PFSK-1 (cell line): ENCODE measurements around the gene TMEM143.

Experiments
- FOXP2 ChIP-seq: optimal IDR thresholded peaks from 2 replicates; pipeline ENCODE3; 2011; ENCODE audit warnings: borderline replicate concordance, control low read depth, inconsistent platforms; ENCODE audit not compliant: insufficient read depth; ENCODE audit errors: extremely low read length, extremely low read depth
- POLR2AphosphoS5 ChIP-seq: IDR thresholded peaks from 2 replicates; pipeline ENCODE4 v1.6.1; 2012; ENCODE audit warnings: low read depth, mild to moderate bottlenecking, control low read depth, low read length, moderate library complexity
- SIN3A ChIP-seq: IDR thresholded peaks from 2 replicates; pipeline ENCODE4 v1.6.1; 2012; ENCODE audit warnings: mild to moderate bottlenecking, low read length, moderate library complexity, borderline replicate concordance; ENCODE audit not compliant: insufficient read depth
- TAF1 ChIP-seq: IDR thresholded peaks from 2 replicates; pipeline ENCODE4 v1.6.1; 2012; ENCODE audit warnings: low read length, control low read depth, borderline replicate concordance; ENCODE audit not compliant: insufficient read depth
- TF ChIP-seq, protein P1 (sequence below), 2 experiments: IDR thresholded peaks; 2 replicates each; pipeline versions ENCODE4 v1.6.1 to v1.8.0; 2011 to 2012; ENCODE audit warnings: low read depth in 2 of 2, low read length in 2 of 2, control low read depth in 1 of 2, inconsistent platforms in 1 of 2, mild to moderate bottlenecking in 1 of 2, moderate library complexity in 1 of 2; ENCODE audit not compliant: insufficient read depth in 1 of 2

DNA sequence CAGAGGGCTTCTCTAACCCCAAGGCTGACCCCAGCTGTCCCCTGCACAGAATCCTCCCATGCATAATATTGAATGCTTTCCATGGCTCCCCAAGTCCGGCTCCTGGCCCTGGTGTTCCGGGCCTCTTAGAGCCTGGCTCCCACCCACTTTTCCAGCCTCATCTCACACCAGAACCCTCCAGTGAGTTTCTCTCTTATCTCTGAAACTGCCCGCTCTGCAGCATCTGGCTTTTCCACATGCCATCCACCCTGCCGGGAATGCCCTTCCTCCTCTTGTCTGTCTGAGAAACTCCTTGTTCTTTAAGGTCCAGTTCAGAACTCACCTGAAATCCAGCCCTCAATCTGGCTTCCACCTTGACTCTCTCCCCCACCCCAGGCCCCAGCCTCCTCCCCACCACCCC, 7.2 kb upstream of the TMEM143 start:
- TF ChIP-seq TAF1 = no peak
- TF ChIP-seq, protein P1, sequence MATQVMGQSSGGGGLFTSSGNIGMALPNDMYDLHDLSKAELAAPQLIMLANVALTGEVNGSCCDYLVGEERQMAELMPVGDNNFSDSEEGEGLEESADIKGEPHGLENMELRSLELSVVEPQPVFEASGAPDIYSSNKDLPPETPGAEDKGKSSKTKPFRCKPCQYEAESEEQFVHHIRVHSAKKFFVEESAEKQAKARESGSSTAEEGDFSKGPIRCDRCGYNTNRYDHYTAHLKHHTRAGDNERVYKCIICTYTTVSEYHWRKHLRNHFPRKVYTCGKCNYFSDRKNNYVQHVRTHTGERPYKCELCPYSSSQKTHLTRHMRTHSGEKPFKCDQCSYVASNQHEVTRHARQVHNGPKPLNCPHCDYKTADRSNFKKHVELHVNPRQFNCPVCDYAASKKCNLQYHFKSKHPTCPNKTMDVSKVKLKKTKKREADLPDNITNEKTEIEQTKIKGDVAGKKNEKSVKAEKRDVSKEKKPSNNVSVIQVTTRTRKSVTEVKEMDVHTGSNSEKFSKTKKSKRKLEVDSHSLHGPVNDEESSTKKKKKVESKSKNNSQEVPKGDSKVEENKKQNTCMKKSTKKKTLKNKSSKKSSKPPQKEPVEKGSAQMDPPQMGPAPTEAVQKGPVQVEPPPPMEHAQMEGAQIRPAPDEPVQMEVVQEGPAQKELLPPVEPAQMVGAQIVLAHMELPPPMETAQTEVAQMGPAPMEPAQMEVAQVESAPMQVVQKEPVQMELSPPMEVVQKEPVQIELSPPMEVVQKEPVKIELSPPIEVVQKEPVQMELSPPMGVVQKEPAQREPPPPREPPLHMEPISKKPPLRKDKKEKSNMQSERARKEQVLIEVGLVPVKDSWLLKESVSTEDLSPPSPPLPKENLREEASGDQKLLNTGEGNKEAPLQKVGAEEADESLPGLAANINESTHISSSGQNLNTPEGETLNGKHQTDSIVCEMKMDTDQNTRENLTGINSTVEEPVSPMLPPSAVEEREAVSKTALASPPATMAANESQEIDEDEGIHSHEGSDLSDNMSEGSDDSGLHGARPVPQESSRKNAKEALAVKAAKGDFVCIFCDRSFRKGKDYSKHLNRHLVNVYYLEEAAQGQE (IDR thresholded peaks at IDR 0.05; ENCODE audit: insufficient read depth in 1 of 2, low read depth in 2 of 2, low read length in 2 of 2) = no peak
- TF ChIP-seq POLR2AphosphoS5 = no peak
- TF ChIP-seq SIN3A = no peak
- no peak for TF ChIP-seq FOXP2
